ENCODE results near the gene DAPK2.

DNA sequence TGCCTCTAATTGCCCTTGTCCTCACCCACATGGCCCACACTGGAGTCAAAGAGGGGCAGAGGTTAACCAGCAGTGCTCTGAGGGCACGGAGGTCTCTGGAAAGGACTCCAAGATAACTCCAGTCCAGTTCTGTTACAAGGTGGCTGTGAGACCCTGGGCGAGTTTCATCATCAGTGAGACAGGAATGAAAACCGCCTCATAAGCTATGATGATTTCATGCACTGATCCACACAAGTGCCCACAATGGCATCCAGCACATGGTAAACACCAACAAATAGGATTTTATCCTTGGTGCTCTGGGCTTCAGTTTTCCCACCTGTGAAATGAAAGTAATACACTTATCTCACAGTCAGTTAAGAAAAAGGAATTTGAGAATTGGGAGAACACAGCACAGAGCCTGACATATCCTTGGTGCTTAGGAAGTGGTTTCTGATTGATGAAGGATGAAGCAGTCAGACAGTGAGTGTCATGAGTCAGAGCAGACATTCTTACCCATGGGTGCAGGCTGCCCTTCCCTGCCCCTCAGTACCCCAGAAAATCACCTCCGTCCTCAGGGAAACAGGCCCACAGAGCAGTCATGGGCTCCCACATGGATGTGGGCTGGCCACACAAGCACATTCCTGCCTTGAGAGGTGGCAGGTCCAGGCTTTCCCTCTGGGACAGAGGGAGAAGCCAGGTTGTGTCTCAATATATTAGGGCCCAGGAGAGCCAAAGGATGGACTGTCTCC lies 48.4 kb downstream of the DAPK2 start:
- TF ChIP-seq CTBP1 (IDR thresholded peaks at IDR 0.05; ENCODE audit: borderline replicate concordance) (no peak), BHLHE40 (IDR thresholded peaks at IDR 0.05; ENCODE audit: borderline replicate concordance) (no peak), ELF4 (IDR thresholded peaks at IDR 0.05) (no peak), FOXA1 (IDR thresholded peaks at IDR 0.05) (no peak), ZNF384 (IDR thresholded peaks at IDR 0.05) (no peak), SP1 (IDR thresholded peaks at IDR 0.05) (no peak), SUZ12 (IDR thresholded peaks at IDR 0.05) (no peak), LEF1 (IDR thresholded peaks at IDR 0.05; ENCODE audit: borderline replicate concordance) (no peak), FOXK2 (IDR thresholded peaks at IDR 0.05) (no peak)
- TF ChIP-seq, protein P1, sequence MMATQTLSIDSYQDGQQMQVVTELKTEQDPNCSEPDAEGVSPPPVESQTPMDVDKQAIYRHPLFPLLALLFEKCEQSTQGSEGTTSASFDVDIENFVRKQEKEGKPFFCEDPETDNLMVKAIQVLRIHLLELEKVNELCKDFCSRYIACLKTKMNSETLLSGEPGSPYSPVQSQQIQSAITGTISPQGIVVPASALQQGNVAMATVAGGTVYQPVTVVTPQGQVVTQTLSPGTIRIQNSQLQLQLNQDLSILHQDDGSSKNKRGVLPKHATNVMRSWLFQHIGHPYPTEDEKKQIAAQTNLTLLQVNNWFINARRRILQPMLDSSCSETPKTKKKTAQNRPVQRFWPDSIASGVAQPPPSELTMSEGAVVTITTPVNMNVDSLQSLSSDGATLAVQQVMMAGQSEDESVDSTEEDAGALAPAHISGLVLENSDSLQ (IDR thresholded peaks at IDR 0.05) = no peak

Measured in HEK293T (cell line).